Measurements from ENCODE around the gene HMCN1. TPM values are rescaled to one million over a fixed set of nuclear protein-coding genes. Genes with fewer than 3 reads are reported as not detected.

HMCN1 gene
- total and polyA plus RNA-seq, 2 donors = 0.50 to 0.85 TPM

DNA sequence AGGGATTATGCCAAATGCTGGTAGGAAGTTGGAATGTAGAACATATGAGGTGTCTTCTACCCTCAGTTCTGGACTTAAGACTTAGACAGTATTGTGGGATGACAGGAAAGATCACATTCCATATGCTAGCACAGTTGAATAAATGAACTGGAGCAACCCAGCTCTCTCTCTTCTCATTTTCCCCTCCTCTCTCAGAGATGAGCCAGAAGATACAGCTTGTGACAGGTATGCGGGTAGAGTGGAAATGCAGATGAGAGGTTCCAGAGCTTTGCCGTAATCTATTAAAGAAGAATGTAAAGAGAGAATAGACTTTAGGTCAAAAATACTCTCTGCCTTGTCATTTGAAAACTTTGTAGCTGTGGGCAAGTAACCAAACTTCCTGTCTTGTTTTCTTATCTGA, 32.5 kb upstream of the HMCN1 start:
- DNase-seq (ENCODE audit: low read depth in 6 of 9, low spot score in 9 of 9) = no peak
- Histone ChIP-seq H3K27me3 (ENCODE audit: control insufficient read depth in 2 of 2, insufficient read depth in 1 of 2, low read length in 1 of 2) (no peaks in the 10 kb centered on the region), H3K27ac (ENCODE audit: low read depth in 1 of 2, low read length in 1 of 2) (no peak overlapping the region), H3K4me3 (ENCODE audit: low read length in 2 of 2) (no peak overlapping the region), H3K9me3 (ENCODE audit: control insufficient read depth in 2 of 2, insufficient read depth in 1 of 2, low read length in 1 of 2) (no peaks in the 10 kb centered on the region), H3K4me1 (ENCODE audit: control insufficient read depth in 2 of 2, insufficient read depth in 2 of 2, low read length in 2 of 2) (no peaks in the 10 kb centered on the region), H3K36me3 (ENCODE audit: control insufficient read depth in 2 of 2, insufficient read depth in 2 of 2, low read length in 1 of 2) (no peaks in the 10 kb centered on the region)
- WGBS = 87% methylated on average over 2 of the region's 2 CpGs

DNA sequence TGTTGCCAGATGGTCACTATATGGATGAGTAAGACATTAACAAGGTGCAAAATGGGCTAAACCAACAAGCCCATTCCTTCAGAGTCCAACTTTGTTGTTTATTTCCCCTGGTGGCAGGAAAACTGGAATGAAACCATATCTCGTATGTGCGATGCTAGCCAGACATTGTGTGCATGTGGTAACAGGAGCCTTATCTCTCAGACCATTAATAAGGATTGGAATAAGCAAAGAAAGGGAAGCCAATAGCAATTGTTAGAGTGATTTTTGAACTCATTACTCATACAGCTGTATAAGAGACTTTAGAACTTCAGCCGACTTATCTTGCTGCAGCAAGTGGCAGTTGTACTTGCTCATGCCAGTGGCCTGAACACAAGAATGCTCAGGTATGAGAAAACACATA, 30.0 kb upstream of the HMCN1 start:
- Histone ChIP-seq H3K36me3 (ENCODE audit: control insufficient read depth in 2 of 2, insufficient read depth in 2 of 2, low read length in 1 of 2) (no peaks in the 10 kb centered on the region), H3K27ac (ENCODE audit: low read depth in 1 of 2, low read length in 1 of 2) (no peak overlapping the region), H3K4me1 (ENCODE audit: control insufficient read depth in 2 of 2, insufficient read depth in 2 of 2, low read length in 2 of 2) (no peaks in the 10 kb centered on the region), H3K9me3 (ENCODE audit: control insufficient read depth in 2 of 2, insufficient read depth in 1 of 2, low read length in 1 of 2) (no peaks in the 10 kb centered on the region), H3K27me3 (ENCODE audit: control insufficient read depth in 2 of 2, insufficient read depth in 1 of 2, low read length in 1 of 2) (no peaks in the 10 kb centered on the region), H3K4me3 (ENCODE audit: low read length in 2 of 2) (no peak overlapping the region)
- 97% methylated on average over 3 of the region's 3 CpGs for WGBS
- no peak for DNase-seq (ENCODE audit: low read depth in 6 of 9, low spot score in 9 of 9)

DNA sequence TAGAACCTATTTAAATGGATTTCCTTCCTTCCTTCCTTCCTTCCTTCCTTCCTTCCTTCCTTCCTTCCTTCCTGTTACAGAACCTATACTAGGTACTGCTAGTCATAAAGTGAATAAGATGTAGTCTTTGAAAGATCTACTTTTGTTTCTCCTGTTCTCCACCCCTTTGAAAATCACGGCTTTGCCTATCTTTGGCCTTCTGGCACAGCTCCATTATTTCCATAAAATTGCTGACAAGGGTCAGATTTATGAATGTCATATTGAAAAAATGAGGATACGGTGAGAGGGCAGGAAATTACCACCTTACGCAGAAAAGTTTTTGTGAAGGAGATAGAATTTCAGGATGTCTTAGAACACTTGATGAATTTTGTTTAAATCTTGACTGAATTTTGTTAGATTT, 18.1 kb upstream of the HMCN1 start:
- DNase-seq (ENCODE audit: low read depth in 6 of 9, low spot score in 9 of 9) = no peak
- 91% methylated on average over 3 of the region's 3 CpGs for WGBS

GRCh38 chr1:185719021-185719420, 15.2 kb upstream of the HMCN1 start:
- Histone ChIP-seq H3K4me1 (ENCODE audit: control insufficient read depth in 2 of 2, insufficient read depth in 2 of 2, low read length in 2 of 2) (no peaks in the 10 kb centered on the region), H3K27ac (ENCODE audit: low read depth in 1 of 2, low read length in 1 of 2) (no peak overlapping the region), H3K4me3 (ENCODE audit: low read length in 2 of 2) (no peak overlapping the region), H3K9me3 (ENCODE audit: control insufficient read depth in 2 of 2, insufficient read depth in 1 of 2, low read length in 1 of 2) (no peaks in the 10 kb centered on the region), H3K36me3 (ENCODE audit: control insufficient read depth in 2 of 2, insufficient read depth in 2 of 2, low read length in 1 of 2) (no peaks in the 10 kb centered on the region), H3K27me3 (ENCODE audit: control insufficient read depth in 2 of 2, insufficient read depth in 1 of 2, low read length in 1 of 2) (no peaks in the 10 kb centered on the region)
- WGBS = 68% methylated on average over 4 of the region's 4 CpGs
- no peak for DNase-seq (ENCODE audit: low read depth in 6 of 9, low spot score in 9 of 9)

More for the DNA sequence above, 18.1 kb upstream of the HMCN1 start:
- Histone ChIP-seq H3K9me3 (ENCODE audit: control insufficient read depth in 2 of 2, insufficient read depth in 1 of 2, low read length in 1 of 2) (no peaks in the 10 kb centered on the region), H3K4me3 (ENCODE audit: low read length in 2 of 2) (no peak overlapping the region), H3K4me1 (ENCODE audit: control insufficient read depth in 2 of 2, insufficient read depth in 2 of 2, low read length in 2 of 2) (no peaks in the 10 kb centered on the region), H3K36me3 (ENCODE audit: control insufficient read depth in 2 of 2, insufficient read depth in 2 of 2, low read length in 1 of 2) (no peaks in the 10 kb centered on the region), H3K27me3 (ENCODE audit: control insufficient read depth in 2 of 2, insufficient read depth in 1 of 2, low read length in 1 of 2) (no peaks in the 10 kb centered on the region), H3K27ac (ENCODE audit: low read depth in 1 of 2, low read length in 1 of 2) (no peak overlapping the region)

DNA sequence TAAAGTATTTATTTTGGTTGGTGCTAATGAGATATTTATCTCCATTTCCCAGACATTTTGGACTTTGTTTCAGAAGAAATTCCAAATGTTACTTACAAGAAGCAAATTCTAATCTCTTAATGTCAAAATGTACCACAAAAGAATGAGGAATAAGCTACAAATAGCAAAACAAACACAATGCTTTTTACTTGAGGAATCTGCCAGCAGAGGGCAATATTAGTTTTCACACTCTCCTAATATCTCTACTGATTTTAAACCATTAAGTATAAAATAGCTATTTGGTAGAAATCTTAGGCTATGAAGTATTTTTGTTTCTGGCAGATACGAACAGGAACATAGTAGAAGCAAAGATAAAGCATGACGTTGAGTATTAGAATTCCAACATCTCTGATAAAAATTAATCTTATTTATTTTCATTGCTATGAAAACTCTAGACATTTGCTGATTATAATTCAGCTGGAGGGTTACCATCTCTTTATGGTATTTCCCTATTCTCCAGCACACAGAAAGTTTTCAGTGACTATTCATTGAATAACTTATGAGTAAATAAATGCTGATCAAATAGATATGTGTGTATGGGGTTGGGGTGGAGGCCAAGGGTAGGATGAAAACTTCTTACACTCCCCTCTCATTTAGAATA, 13.4 kb upstream of the HMCN1 start:
- no peaks in the 10 kb centered on the region for H3K4me1 ChIP-seq (ENCODE audit: control insufficient read depth in 2 of 2, insufficient read depth in 2 of 2, low read length in 2 of 2)
- peak in 1 of 9 donors; percentile 13 for DNase-seq (ENCODE audit: low read depth in 6 of 9, low spot score in 9 of 9)
- H3K4me3 ChIP-seq (ENCODE audit: low read length in 2 of 2) = no peak overlapping the region
- H3K9me3 ChIP-seq (ENCODE audit: control insufficient read depth in 2 of 2, insufficient read depth in 1 of 2, low read length in 1 of 2) = no peaks in the 10 kb centered on the region
- no peak overlapping the region for H3K27ac ChIP-seq (ENCODE audit: low read depth in 1 of 2, low read length in 1 of 2)
- 63% methylated on average over 2 of the region's 2 CpGs for WGBS
- no peaks in the 10 kb centered on the region for H3K36me3 ChIP-seq (ENCODE audit: control insufficient read depth in 2 of 2, insufficient read depth in 2 of 2, low read length in 1 of 2)
- H3K27me3 ChIP-seq (ENCODE audit: control insufficient read depth in 2 of 2, insufficient read depth in 1 of 2, low read length in 1 of 2) = no peaks in the 10 kb centered on the region

GRCh38 chr1:185721553-185721952, 12.6 kb upstream of the HMCN1 start:
- no peak for DNase-seq (ENCODE audit: low read depth in 6 of 9, low spot score in 9 of 9)
- Histone ChIP-seq H3K27me3 (ENCODE audit: control insufficient read depth in 2 of 2, insufficient read depth in 1 of 2, low read length in 1 of 2) (no peaks in the 10 kb centered on the region), H3K27ac (ENCODE audit: low read depth in 1 of 2, low read length in 1 of 2) (no peak overlapping the region), H3K36me3 (ENCODE audit: control insufficient read depth in 2 of 2, insufficient read depth in 2 of 2, low read length in 1 of 2) (no peaks in the 10 kb centered on the region), H3K9me3 (ENCODE audit: control insufficient read depth in 2 of 2, insufficient read depth in 1 of 2, low read length in 1 of 2) (no peaks in the 10 kb centered on the region), H3K4me3 (ENCODE audit: low read length in 2 of 2) (no peak overlapping the region), H3K4me1 (ENCODE audit: control insufficient read depth in 2 of 2, insufficient read depth in 2 of 2, low read length in 2 of 2) (no peaks in the 10 kb centered on the region)

- Histone ChIP-seq H3K4me3 (ENCODE audit: low read length in 2 of 2) (no peak overlapping the region), H3K36me3 (ENCODE audit: control insufficient read depth in 2 of 2, insufficient read depth in 2 of 2, low read length in 1 of 2) (no peaks in the 10 kb centered on the region), H3K27me3 (ENCODE audit: control insufficient read depth in 2 of 2, insufficient read depth in 1 of 2, low read length in 1 of 2) (no peaks in the 10 kb centered on the region), H3K27ac (ENCODE audit: low read depth in 1 of 2, low read length in 1 of 2) (no peak overlapping the region), H3K4me1 (ENCODE audit: control insufficient read depth in 2 of 2, insufficient read depth in 2 of 2, low read length in 2 of 2) (no peaks in the 10 kb centered on the region), H3K9me3 (ENCODE audit: control insufficient read depth in 2 of 2, insufficient read depth in 1 of 2, low read length in 1 of 2) (no peaks in the 10 kb centered on the region)
- no peak for DNase-seq (ENCODE audit: low read depth in 6 of 9, low spot score in 9 of 9)
- WGBS = 91% methylated on average over 2 of the region's 2 CpGs
Measured at GRCh38 chr1:185722098-185722497, 12.1 kb upstream of the HMCN1 start.

GRCh38 chr1:185727726-185728125, 6.5 kb upstream of the HMCN1 start:
- WGBS = 98% methylated on average over 2 of the region's 2 CpGs

DNA sequence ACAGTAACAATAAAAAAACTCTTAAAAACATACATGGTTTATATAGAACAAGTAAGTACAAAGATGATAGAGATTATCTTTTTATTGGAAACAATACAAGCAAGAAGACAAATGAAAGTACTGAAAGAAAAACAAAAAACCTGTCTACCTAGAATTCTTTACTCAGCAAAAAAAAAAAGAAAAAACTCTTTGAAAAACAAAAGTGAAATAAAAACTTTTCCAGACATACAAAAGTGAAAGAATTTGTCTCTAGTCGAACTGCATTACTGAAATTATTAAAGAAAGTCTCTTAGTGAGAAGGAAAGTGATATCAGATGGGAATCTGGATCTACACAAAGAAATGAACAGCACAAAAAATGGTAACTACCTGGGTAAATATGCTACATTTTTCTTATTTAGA, 2.7 kb upstream of the HMCN1 start:
- Histone ChIP-seq H3K9me3 (ENCODE audit: control insufficient read depth in 2 of 2, insufficient read depth in 1 of 2, low read length in 1 of 2) (no peaks in the 10 kb centered on the region), H3K4me1 (ENCODE audit: control insufficient read depth in 2 of 2, insufficient read depth in 2 of 2, low read length in 2 of 2) (no peaks in the 10 kb centered on the region), H3K27me3 (ENCODE audit: control insufficient read depth in 2 of 2, insufficient read depth in 1 of 2, low read length in 1 of 2) (peaks cover 31 to 34% of the 10 kb centered on the region in 2 donors), H3K27ac (ENCODE audit: low read depth in 1 of 2, low read length in 1 of 2) (no peak overlapping the region), H3K4me3 (ENCODE audit: low read length in 2 of 2) (no peak overlapping the region), H3K36me3 (ENCODE audit: control insufficient read depth in 2 of 2, insufficient read depth in 2 of 2, low read length in 1 of 2) (no peaks in the 10 kb centered on the region)
- 86% methylated on average over 1 of the region's 1 CpG for WGBS
- DNase-seq (ENCODE audit: low read depth in 6 of 9, low spot score in 9 of 9) = no peak

More at GRCh38 chr1:185727726-185728125, 6.5 kb upstream of the HMCN1 start:
- DNase-seq (ENCODE audit: low read depth in 6 of 9, low spot score in 9 of 9) = no peak
- Histone ChIP-seq H3K4me3 (ENCODE audit: low read length in 2 of 2) (no peak overlapping the region), H3K9me3 (ENCODE audit: control insufficient read depth in 2 of 2, insufficient read depth in 1 of 2, low read length in 1 of 2) (no peaks in the 10 kb centered on the region), H3K27ac (ENCODE audit: low read depth in 1 of 2, low read length in 1 of 2) (no peak overlapping the region), H3K4me1 (ENCODE audit: control insufficient read depth in 2 of 2, insufficient read depth in 2 of 2, low read length in 2 of 2) (no peaks in the 10 kb centered on the region), H3K36me3 (ENCODE audit: control insufficient read depth in 2 of 2, insufficient read depth in 2 of 2, low read length in 1 of 2) (no peaks in the 10 kb centered on the region), H3K27me3 (ENCODE audit: control insufficient read depth in 2 of 2, insufficient read depth in 1 of 2, low read length in 1 of 2) (peaks cover 1 to 2% of the 10 kb centered on the region in 2 donors)
